ENCODE results near the gene ZC3H12C.
"Not testable (repeated sequence)": the region's sequence is repeated elsewhere in the genome, so short reads cannot be mapped to it uniquely, and the experiment has no call there.

Gene ZC3H12C

DNA sequence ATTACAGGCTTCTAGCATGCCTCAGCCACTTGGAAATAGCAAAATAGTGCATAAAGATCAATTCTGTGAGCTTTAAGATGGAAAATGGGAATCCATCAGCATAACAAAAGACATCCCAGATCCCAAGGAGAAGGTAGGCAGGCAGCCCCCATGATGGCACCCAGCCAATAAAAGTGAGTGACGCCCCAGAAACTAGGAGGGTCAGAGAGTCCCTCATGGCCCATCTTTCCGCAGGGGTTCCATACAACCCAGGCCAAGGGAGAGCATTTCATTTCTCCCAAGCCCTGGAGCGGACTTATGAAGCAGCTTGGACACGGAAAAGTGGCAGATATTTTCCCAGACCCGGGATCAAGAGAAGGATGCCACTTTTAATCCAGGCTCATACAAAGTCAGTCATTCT is 93.3 kb downstream of the ZC3H12C start:
- DNase-seq: no peak

- DNase-seq: no peak
Observed at GRCh38 chr11:110186867-110187266, 93.7 kb downstream of the ZC3H12C start.

DNA sequence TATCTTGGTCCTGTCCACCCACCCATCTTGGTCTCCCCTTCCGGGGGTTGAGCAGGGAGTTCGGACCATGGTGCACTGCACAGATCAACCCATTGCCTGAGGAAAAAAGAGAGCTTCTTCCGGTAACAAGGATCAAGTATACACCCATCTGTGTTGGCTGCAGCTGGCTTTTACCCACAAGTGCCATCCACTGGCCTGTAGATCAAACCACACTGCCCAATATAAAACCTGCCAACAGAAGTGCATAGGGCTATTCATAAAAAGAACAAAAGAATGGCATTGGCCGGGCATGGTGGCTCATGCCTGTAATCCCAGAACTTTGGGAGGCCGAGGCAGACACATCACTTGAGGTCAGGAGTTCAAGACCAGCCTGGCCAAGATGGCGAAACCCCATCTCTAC is 94.5 kb downstream of the ZC3H12C start:
- no peak for DNase-seq

- DNase-seq: no peak
Observed at GRCh38 chr11:110190885-110191284, 97.7 kb downstream of the ZC3H12C start.

DNA sequence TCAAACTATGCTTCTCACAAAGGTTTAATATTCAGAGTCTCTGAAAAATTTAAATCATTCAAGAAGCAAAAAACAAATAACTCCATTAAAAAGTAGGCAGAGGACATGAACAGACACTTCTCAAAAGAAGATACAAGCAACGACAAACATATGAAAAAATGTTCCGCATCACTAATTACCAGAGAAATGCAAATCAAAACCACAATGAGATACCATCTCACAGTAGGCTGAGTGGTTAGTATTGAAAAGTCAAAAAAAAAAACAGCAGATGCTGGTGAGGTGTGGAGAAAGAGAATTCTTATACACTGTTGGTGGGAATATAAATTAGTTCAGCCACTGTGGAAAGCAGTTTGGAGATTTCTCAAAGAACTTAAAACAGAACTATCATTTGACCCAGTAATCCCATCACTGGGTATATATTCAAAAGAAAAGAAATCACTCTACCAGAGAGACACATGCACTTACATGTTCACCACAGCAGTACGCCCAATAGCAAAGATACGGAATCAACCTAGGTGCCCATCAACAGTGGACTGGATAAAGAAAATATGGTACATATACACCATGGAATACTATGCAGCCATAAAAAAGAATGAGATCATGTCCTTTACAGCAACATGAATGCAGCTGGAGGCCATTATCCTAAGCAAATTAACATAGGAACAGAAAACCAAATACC is 99.6 kb downstream of the ZC3H12C start:
- peak; percentile 21 for DNase-seq

DNA sequence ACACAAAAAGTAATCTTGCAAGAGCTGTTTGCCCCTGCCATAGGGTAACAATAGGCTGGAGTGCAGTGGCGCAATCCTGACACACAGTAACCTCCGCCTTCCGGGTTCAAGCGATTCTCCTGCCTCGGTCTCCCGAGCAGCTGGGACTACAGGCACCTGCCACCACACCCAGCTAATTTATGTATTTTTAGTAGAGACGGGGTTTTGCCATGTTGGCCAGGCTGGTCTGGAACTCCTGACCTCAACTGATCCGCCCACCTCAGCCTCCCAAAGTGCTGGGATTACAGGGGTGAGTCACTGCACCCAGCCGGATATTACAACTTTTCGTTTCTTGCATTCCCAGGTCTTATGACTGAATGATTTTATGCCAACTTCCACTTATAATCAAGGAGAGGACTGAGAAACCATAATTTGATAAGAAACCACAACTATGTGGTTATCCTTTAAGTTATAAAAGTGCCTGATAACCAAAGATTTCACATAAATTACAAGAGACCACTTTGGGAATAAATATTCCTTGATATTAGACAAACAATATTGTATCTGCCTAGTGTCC is 101.1 kb downstream of the ZC3H12C start:
- DNase-seq: not testable (repeated sequence)

DNA sequence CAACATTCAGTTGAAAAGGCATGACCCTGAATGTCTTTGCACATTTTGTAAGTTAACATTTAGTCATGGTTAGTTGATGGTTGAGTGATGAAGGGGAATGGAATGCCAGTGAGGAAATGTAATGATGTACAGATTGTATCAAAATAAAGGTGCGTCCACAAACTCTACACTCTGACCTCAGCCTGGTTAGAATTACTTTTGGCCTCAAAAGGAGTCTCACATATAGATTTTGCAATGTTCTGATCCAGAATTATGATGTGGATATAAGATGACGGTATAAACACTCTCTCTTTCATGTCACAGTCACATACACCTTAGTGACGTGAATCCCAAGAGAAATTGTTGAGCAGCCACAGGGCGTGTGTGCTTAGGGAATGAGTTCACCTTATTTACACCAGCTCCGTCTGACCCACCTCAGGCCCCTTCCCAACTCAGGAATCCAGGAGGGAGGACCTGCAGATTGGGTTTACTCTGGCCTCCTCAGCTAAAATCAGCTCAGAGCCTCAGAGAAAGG is 103.1 kb downstream of the ZC3H12C start:
- no peak for DNase-seq

DNA sequence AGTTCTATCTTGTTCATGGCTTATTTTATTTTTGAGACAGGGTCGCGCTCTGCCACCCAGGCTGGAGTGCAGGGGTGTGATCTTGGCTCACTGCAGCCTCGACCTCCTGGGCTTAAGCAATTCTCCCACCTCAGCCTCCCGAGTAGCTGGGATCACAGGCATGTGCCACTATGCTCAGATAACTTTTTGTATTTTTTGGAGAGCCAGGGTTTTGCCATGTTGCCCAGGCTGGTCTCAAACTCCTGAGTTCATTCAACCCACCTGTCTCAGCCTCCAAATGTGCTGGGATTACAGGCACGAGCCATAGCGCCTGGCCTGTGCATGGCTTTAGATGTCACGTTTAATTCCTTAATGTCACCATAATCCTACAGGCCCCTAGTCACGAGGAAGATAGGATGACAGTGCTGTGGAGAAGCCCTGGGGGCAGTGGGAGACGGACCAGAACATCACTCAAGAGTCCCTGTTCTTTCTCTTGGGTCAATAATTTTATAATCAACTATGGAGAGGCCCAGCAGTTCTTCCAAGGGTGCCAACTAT is 103.8 kb downstream of the ZC3H12C start:
- no peak for DNase-seq

GRCh38 chr11:110198031-110198729 is 105.0 kb downstream of the ZC3H12C start:
- DNase-seq: no peak

DNA sequence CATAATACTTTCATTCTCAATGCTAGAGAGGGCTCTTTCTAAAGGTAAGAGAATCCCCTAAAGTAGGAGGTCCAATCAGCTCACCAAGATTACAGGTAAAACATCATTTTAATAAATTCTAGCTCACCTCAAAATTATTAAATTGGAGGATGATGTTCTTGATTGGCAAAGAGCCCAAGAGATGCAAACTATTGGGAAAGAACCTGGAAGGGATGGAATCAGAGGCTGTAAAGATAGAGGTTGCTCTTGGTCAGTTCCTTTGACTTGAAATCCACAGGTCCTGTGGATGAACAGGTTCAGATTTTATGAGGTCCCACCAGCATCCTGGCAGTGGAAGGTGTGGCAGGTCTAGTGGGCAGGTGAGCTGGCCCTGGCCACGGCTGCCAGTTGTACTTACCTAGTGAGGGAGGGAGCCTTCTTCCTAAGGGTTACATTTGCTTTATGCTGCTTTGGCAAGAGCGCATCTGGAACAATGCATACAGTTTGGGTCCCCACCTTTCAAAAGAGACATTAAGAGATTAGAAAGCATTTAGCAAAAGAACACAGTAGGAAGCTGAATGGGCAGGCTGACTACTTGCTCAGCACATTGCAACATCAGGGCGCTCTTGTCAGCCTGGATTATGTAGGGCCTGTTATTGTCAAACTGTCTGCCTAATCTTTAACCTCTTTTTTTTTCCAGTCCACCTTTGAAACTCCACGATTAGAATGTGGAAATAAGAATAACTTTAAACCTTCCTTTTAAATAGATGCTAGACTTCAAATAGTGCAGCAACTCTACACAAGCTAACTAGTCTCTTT is 106.2 kb downstream of the ZC3H12C start:
- no peak for DNase-seq

- no peak for DNase-seq
Observed at GRCh38 chr11:110200241-110200640, 107.0 kb downstream of the ZC3H12C start.

GRCh38 chr11:110200836-110201235 is 107.6 kb downstream of the ZC3H12C start:
- DNase-seq: no peak

GRCh38 chr11:110207123-110207522 is 113.9 kb downstream of the ZC3H12C start:
- no peak for DNase-seq

GRCh38 chr11:110208678-110209312 is 115.6 kb downstream of the ZC3H12C start:
- peak; percentile 15 for DNase-seq

- DNase-seq: peak; percentile 6
Observed at GRCh38 chr11:110209313-110209694, 116.1 kb downstream of the ZC3H12C start.

DNA sequence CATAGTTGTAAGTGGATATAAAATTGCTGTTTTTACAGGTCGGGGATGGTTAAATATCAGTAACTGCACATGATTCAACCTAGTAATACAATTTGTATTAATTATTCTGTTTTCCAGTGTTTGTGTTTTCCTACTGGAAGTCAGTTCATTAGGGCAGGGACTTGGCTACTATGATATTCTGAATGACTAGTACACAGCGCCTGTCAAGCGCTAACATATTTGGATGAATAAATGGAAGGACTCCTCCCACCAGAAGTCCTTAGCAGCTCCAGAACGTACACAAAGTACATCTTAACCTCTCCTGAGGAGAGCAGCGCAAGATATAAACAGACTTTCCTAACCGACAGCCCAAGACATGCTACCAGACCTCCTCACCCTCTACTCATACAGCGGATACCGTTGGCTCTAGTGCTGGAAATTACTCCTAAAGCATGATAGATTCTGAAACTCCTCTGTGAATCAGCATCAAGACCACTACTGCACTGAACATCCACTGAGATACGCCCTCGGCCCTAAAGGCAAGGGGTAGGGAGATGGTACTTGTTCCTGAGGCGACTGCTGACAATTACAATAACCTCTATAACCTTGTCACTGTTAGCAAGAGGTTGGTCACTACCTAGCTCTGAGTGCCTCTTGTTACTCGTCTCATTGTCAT is 124.2 kb downstream of the ZC3H12C start:
- no peak for DNase-seq

DNA sequence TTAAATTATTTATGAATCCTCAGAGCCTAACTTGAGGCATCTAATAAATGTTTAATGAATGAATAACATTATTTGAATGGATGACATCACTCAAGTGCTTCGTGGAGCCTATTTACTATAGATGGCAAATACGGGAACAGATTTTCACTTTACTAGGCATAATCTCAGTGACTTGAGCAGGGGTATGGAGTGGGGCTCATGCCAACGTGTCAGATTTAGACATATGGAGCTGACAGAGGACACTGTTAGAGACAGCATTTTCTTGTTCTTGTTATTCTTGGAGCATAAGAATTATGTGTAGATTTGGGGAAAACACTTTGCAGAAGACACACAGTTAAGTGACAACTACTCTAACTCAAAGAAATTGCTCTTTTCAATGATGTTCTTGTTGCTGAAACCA is 124.7 kb downstream of the ZC3H12C start:
- no peak for DNase-seq

GRCh38 chr11:110219006-110219785 is 126.0 kb downstream of the ZC3H12C start:
- DNase-seq: no peak

All from CD4-positive, alpha-beta T cell treated with Interleukin-10 for 1 hour (primary cell).